ENCODE measurements around the gene NSMCE4A.
A peak's percentile ranks its signal among the peaks of the same experiment; 100 is the strongest.
"Not testable (repeated sequence)": the region's sequence is repeated elsewhere in the genome, so short reads cannot be mapped to it uniquely, and the experiment has no call there.

Gene NSMCE4A

GRCh38 chr10:121930268-121931085 lies 44.5 kb downstream of the NSMCE4A start:
- not testable (repeated sequence) for DNase-seq

GRCh38 chr10:121929585-121930267 lies 45.3 kb downstream of the NSMCE4A start:
- not testable (repeated sequence) for DNase-seq

- DNase-seq, result no peak
Observed at GRCh38 chr10:121928528-121928884, 46.5 kb downstream of the NSMCE4A start.

- peak; percentile 69 for DNase-seq
Observed at GRCh38 chr10:121927841-121928527, 47.0 kb downstream of the NSMCE4A start, which contains the start of gene ATE1. Gene ATE1, minus strand, starts transcription at chr10:121928031. Its CDS starts 82 bp downstream, at chr10:121927949.

GRCh38 chr10:121927318-121927840 lies 47.6 kb downstream of the NSMCE4A start:
- DNase-seq, result peak; percentile 8

- no peak for DNase-seq
Observed at GRCh38 chr10:121926671-121927317, 48.2 kb downstream of the NSMCE4A start.

GRCh38 chr10:121926157-121926556 lies 48.9 kb downstream of the NSMCE4A start:
- no peak for DNase-seq

- DNase-seq, result no peak
Observed at GRCh38 chr10:121921238-121921931, 53.6 kb downstream of the NSMCE4A start.

GRCh38 chr10:121919666-121920065 lies 55.4 kb downstream of the NSMCE4A start:
- no peak for DNase-seq

GRCh38 chr10:121918800-121919199 lies 56.2 kb downstream of the NSMCE4A start:
- DNase-seq, result not testable (repeated sequence)

- DNase-seq, result no peak
Observed at GRCh38 chr10:121914661-121915060, 60.4 kb downstream of the NSMCE4A start.

- no peak for DNase-seq
Observed at GRCh38 chr10:121911421-121911697, 63.7 kb downstream of the NSMCE4A start.

GRCh38 chr10:121910673-121911420 lies 64.2 kb downstream of the NSMCE4A start:
- DNase-seq, result no peak

Data from activated CD4-positive, alpha-beta T cell treated with anti-CD3 and anti-CD28 coated beads for 1 hour (primary cell).